Hepatocyte (in vitro differentiated cells): Measurements from ENCODE around the gene SCP2D1.

Experiments
- EZH2 ChIP-seq: fragments of 200-600 bp; sonication (generic); IDR thresholded peaks from 2 replicates; pipeline ENCODE4 v1.6.1; 2016; ENCODE audit warnings: antibody characterized with exemption, mild to moderate bottlenecking, borderline replicate concordance
- EZH2phosphoT487 ChIP-seq: fragments of 200-600 bp; sonication (generic); IDR thresholded peaks from one replicate; pipeline ENCODE4 v1.6.1; 2018; ENCODE audit warnings: antibody characterized with exemption, mild to moderate bottlenecking, low read depth, moderate library complexity; ENCODE audit not compliant: unreplicated experiment, severe bottlenecking
- TF ChIP-seq, protein P1 (sequence below): fragments of 200-600 bp; sonication (generic); IDR thresholded peaks from 2 replicates; pipeline ENCODE4 v1.5.1; 2016; ENCODE audit warnings: antibody characterized with exemption, mild to moderate bottlenecking; ENCODE audit not compliant: poor library complexity

DNA sequence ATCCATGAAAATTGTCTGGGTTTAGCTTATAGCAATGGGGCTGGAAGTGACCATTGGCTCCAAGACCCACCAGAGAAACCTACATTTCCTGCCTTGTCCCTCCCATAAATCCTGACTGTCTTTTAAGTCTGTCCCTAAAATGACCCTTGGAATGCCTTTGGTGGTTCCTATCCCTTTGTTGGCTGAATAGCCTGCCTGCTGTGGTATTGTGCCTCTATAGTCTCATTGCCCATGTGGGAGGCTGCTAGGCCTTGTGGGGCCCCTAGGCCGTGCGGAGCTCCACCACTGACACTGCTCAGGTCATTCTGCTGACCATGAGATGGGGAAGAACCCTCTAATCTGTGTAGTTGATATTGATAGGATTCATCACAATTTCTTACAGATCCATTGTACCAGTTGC, 43.3 kb downstream of the SCP2D1 start:
- TF ChIP-seq, protein P1, sequence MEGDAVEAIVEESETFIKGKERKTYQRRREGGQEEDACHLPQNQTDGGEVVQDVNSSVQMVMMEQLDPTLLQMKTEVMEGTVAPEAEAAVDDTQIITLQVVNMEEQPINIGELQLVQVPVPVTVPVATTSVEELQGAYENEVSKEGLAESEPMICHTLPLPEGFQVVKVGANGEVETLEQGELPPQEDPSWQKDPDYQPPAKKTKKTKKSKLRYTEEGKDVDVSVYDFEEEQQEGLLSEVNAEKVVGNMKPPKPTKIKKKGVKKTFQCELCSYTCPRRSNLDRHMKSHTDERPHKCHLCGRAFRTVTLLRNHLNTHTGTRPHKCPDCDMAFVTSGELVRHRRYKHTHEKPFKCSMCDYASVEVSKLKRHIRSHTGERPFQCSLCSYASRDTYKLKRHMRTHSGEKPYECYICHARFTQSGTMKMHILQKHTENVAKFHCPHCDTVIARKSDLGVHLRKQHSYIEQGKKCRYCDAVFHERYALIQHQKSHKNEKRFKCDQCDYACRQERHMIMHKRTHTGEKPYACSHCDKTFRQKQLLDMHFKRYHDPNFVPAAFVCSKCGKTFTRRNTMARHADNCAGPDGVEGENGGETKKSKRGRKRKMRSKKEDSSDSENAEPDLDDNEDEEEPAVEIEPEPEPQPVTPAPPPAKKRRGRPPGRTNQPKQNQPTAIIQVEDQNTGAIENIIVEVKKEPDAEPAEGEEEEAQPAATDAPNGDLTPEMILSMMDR = no peak
- no peak for TF ChIP-seq EZH2phosphoT487
- no peak for TF ChIP-seq EZH2
